Left lung (tissue), 10 donors: ENCODE measurements around the gene RHOT2. TPM values are rescaled to one million over a fixed set of nuclear protein-coding genes. Genes with fewer than 3 reads are reported as not detected.

ENCODE experiments used
- ATAC-seq: fragments of 200-7000 bp; cut with Tn5 transposase; one replicate; pipeline ENCODE4 v1.9.1; 2020; ENCODE audit warnings: moderate library complexity
- DNase-seq, 4 donors: peaks; one replicate each; pipeline ENCODE4 v3.0.0-alpha.2; 2013 to 2020
- H3K27ac ChIP-seq, 2 donors: fragments of 200-600 bp; sonication (generic) in 1 of 2; one replicate each; pipeline versions ENCODE4 v1.5.0 to v1.8.0; 2020 to 2021
- H3K27me3 ChIP-seq, 2 donors: fragments of 200-600 bp; sonication (generic) in 1 of 2; one replicate each; pipeline versions ENCODE4 v1.5.0 to v1.8.0; 2020 to 2021
- H3K36me3 ChIP-seq, 2 donors: fragments of 200-600 bp; sonication (generic) in 1 of 2; one replicate each; pipeline versions ENCODE4 v1.5.0 to v1.8.0; 2020 to 2021
- H3K4me1 ChIP-seq, 2 donors: fragments of 200-600 bp; one replicate each; pipeline ENCODE4 v1.8.0; 2021
- H3K4me3 ChIP-seq, 2 donors: fragments of 200-600 bp; sonication (generic) in 1 of 2; one replicate each; pipeline versions ENCODE4 v1.5.0 to v1.8.0; 2020 to 2021; ENCODE audit warnings: mild to moderate bottlenecking in 1 of 2
- H3K9me3 ChIP-seq, 2 donors: fragments of 200-600 bp; sonication (generic) in 1 of 2; one replicate each; pipeline versions ENCODE4 v1.5.0 to v1.8.0; 2020 to 2021
- CTCF ChIP-seq, 2 donors: fragments of 200-600 bp; sonication (generic) in 1 of 2; IDR thresholded peaks; one replicate each; pipeline versions ENCODE4 v1.5.0 to v1.8.0; 2021; ENCODE audit warnings: antibody characterized with exemption in 2 of 2
- intact Hi-C, 2 donors: fragments of 100-400 bp; cut with DNase I; formaldehyde crosslinking; loops; one replicate each; pipeline versions ENCODE4 v1.11.2 to v1.14.2; 2022
- polyA plus RNA-seq, 6 donors: library from polyadenylated mRNA; unstranded; fragments of 120-200 nt; gene quantifications; one replicate each; pipeline ENCODE4 v1.2.1, GENCODE V29; 2013; ENCODE audit not compliant: insufficient read length in 6 of 6
- total RNA-seq, 2 donors: library from RNA; stranded (reverse); fragmentation: NEBNext Ultra II Directional; extraction: Animal tissue kit (Norgen Biotek cat#: 25700); gene quantifications; one replicate each; pipeline ENCODE4 v1.2.1, GENCODE V29; 2021
- donor health status: DM: no; HTN: yes; CAD: no.
- donor health status: DM: no; HTN: no; CAD: no.

The RHOT2 gene
- total and polyA plus RNA-seq, 8 donors: 59.8 to 104 (median 76.3) TPM

DNA sequence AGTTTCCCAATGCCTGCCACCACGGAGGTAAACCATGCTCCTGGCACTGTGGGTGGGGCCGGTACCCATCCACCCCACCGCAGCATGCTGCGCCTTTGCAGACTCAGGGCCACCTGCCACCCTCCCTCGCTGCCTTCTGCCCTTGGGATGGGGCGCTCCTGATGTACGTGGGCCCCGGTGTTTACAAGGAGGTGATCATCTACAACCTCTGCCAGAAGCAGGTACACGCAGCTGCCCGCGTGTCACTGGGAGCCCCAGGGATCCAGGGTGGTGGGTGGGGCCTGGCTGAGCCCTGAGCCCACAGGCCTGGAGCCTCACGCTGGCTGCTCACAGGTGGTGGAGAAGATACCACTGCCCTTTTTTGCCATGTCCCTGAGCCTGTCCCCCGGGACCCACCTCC, 1.4 kb upstream of the RHOT2 start:
- Histone ChIP-seq H3K27me3 (no peaks in the 10 kb centered on the region), H3K36me3 (peaks cover 0 to 27% of the 10 kb centered on the region in 2 donors), H3K9me3 (no peaks in the 10 kb centered on the region), H3K27ac (no peak overlapping the region), H3K4me3 (no peak overlapping the region), H3K4me1 (peaks cover 6 to 19% of the 10 kb centered on the region in 2 donors)
- ATAC-seq (no peak), DNase-seq (no peak)
- intact Hi-C loops: no loop called here
- TF ChIP-seq CTCF (IDR thresholded peaks at IDR 0.05): no peak

GRCh38 chr16:667113-667779, 686 bp upstream of the RHOT2 start:
- Histone ChIP-seq H3K27me3 (no peaks in the 10 kb centered on the region), H3K4me3 (peak overlapping the region in 1 of 2 donors; percentile 83), H3K27ac (peak overlapping the region; percentile 69 to 70), H3K9me3 (no peaks in the 10 kb centered on the region), H3K36me3 (peaks cover 0 to 34% of the 10 kb centered on the region in 2 donors), H3K4me1 (peaks cover 6 to 18% of the 10 kb centered on the region in 2 donors)
- intact Hi-C loops: no loop called here
- ATAC-seq: no peak
- no peak for DNase-seq
- no peak for TF ChIP-seq CTCF (IDR thresholded peaks at IDR 0.05)

DNA sequence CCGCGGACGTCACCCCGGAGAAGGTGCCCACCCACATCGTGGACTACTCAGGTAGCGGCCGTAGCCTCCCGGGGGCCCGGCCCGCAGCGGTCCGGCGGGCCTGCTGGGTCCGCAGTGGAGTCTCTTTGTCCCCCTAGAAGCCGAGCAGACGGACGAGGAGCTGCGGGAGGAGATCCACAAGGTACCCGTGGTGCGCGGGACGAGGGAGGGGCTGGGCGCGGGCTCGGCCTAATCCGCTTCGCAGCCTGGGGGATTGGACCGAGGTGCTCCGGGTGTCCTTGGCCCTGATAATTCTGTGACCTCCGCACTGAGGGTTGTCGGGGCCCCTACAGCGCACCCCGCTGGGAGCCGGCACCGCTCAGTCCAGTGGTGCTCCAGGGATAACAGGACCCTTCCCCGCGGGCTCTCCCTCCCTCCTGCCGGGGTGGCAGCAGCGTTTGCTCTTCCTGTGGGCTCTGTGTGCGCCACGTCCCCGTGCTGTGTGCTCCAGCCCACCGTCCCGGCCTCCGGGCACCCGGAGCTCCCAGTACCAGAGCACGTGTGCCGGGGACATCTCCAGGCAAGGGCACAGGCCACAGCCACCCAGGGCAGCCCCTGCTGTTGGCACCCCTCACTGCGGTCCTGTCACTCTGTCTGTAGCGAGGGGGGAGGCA, 713 bp downstream of the RHOT2 start:
- intact Hi-C loops: no loop called here
- H3K27ac ChIP-seq: peak overlapping the region; percentile 69 to 70
- ATAC-seq (peak; percentile 1), DNase-seq (no peak)
- no peak for TF ChIP-seq CTCF (IDR thresholded peaks at IDR 0.05)
- no peaks in the 10 kb centered on the region for H3K9me3 ChIP-seq
- H3K27me3 ChIP-seq: no peaks in the 10 kb centered on the region
- H3K4me1 ChIP-seq: peaks cover 6 to 18% of the 10 kb centered on the region in 2 donors
- peaks cover 0 to 44% of the 10 kb centered on the region in 2 donors for H3K36me3 ChIP-seq
- H3K4me3 ChIP-seq: peak overlapping the region; percentile 83 to 98

GRCh38 chr16:669666-670065, 1.7 kb downstream of the RHOT2 start:
- H3K27ac ChIP-seq: no peak overlapping the region
- intact Hi-C loops: no loop called here
- H3K27me3 ChIP-seq: peaks cover 0 to 4% of the 10 kb centered on the region in 2 donors
- no peaks in the 10 kb centered on the region for H3K9me3 ChIP-seq
- H3K4me1 ChIP-seq: peaks cover 6 to 23% of the 10 kb centered on the region in 2 donors
- no peak overlapping the region for H3K4me3 ChIP-seq
- no peak for DNase-seq
- no peak for ATAC-seq
- peaks cover 0 to 55% of the 10 kb centered on the region in 2 donors for H3K36me3 ChIP-seq
- TF ChIP-seq CTCF (IDR thresholded peaks at IDR 0.05): no peak
